Measurements from ENCODE around the gene ZNF700.
"Not testable (repeated sequence)": the region's sequence is repeated elsewhere in the genome, so short reads cannot be mapped to it uniquely, and the experiment has no call there.

ZNF700 gene

DNA sequence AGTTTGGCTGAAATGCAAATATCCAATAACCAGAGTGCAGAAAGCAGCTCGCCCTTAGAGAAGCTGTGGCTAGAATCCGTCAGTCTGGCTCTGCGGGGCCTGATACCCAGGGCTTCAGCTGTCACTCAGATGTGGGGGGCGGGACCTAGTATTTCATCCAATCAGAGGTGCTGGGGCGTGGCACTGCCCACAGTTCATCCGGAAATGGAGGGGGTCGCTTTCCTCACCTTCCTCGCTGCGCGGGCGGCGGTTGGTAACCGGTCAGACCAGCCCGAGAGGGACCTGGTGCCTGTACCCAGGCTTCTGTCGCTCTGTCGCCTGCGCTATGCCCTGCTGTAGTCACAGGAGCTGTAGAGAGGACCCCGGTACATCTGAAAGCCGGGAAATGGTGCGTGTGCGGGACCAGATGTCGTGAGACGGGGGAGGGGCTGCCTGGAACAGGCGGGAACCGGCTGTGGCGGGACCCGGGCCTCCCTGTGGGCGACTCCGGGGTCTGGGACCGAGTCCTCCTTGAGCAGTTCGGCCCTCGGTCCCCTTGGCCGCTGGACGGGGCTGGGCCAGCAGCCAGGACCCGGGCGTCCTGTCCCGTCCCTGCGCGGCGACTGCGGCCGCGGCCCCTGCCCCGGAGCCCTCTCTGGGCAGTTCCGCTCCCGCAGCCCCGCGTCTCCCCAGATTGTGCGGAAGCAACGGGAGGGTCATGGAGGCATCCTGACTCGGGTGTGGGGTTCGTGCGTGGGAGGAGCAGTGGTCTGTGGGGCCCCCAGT lies at the start of gene ZNF700:
TSS of gene ZNF700 (plus strand) at position 222 of the 765 bp plus-strand sequence. CDS start at position 326, 104 bp downstream.
- Histone ChIP-seq H3K36me3 (ENCODE audit: insufficient read depth, low read length) (no peaks in the 10 kb centered on the region), H3K4me1 (ENCODE audit: insufficient read depth, low read length) (peaks cover 15% of the 10 kb centered on the region), H3K27me3 (ENCODE audit: control insufficient read depth in 1 of 2, insufficient read depth in 2 of 2, low read length in 2 of 2) (no peaks in the 10 kb centered on the region), H3K9me3 (ENCODE audit: low read length) (no peaks in the 10 kb centered on the region), H3K27ac (ENCODE audit: low read depth, low read length) (peak within 1 kb of the TSS; percentile 93), H3K4me3 (ENCODE audit: low read depth in 1 of 2, low read length in 2 of 2) (peak within 1 kb of the TSS; percentile 33 to 88), H3K9ac (ENCODE audit: low read length) (peak within 1 kb of the TSS; percentile 78)

DNA sequence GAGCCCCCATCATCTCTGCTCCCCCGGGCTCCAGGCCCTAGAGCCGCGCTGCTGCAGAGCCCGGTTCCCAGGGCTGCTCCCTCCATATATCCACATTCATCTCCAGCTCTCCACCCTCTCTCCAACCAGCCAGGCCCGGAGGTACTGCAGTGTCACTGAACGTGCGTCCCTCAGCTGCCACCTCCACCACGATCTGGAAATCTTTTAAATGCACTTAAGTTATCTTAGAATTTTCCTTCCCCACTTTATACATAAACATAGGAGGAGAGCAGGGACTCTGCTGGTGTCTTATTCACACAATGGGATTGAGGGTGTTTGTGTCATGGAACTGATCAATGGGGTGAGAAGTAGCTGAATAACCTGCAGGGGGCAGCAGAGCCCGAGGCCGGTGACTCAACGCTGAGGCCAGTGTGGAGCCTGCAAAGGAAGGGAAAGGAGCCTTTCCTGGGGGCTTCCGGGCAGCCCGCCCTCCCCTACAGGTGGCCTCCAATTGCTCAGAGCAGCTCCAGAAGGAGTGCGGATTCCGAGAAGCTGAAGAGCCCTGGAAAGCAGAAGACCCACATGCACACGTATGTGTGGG lies 45.1 kb upstream of the ZNF700 start:
- not testable (repeated sequence) for H3K9me3 ChIP-seq (ENCODE audit: low read length); H3K9ac ChIP-seq (ENCODE audit: low read length); H3K27me3 ChIP-seq (ENCODE audit: control insufficient read depth in 1 of 2, insufficient read depth in 2 of 2, low read length in 2 of 2); H3K4me3 ChIP-seq (ENCODE audit: low read depth in 1 of 2, low read length in 2 of 2); H3K4me1 ChIP-seq (ENCODE audit: insufficient read depth, low read length); H3K27ac ChIP-seq (ENCODE audit: low read depth, low read length); H3K36me3 ChIP-seq (ENCODE audit: insufficient read depth, low read length)

DNA sequence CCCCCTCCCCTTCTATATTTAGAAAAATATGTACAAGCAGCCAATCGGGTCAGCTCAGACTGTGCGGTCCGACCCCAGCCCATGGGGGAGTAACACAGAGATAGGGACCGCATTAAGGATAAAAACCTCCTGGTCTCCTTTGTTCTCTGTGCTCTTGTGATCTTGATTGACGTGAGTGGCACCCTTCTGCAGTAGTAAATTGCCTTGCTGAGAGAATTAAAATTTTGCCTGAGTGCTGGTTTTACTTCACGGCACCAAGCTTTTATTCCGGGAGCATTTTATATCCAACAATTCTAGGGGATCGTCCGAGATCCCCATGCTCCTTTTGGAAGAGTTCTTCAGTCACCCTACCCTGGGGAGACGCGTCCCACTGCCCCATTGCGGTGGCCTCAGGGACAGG lies 44.3 kb upstream of the ZNF700 start:
- Histone ChIP-seq H3K9me3 (ENCODE audit: low read length) (no peaks in the 10 kb centered on the region), H3K9ac (ENCODE audit: low read length) (no peak overlapping the region), H3K36me3 (ENCODE audit: insufficient read depth, low read length) (no peaks in the 10 kb centered on the region), H3K4me1 (ENCODE audit: insufficient read depth, low read length) (peaks cover 7% of the 10 kb centered on the region), H3K27ac (ENCODE audit: low read depth, low read length) (no peak overlapping the region), H3K4me3 (ENCODE audit: low read depth in 1 of 2, low read length in 2 of 2) (peak overlapping the region in 1 of 2 donors; percentile 33), H3K27me3 (ENCODE audit: control insufficient read depth in 1 of 2, insufficient read depth in 2 of 2, low read length in 2 of 2) (no peaks in the 10 kb centered on the region)

DNA sequence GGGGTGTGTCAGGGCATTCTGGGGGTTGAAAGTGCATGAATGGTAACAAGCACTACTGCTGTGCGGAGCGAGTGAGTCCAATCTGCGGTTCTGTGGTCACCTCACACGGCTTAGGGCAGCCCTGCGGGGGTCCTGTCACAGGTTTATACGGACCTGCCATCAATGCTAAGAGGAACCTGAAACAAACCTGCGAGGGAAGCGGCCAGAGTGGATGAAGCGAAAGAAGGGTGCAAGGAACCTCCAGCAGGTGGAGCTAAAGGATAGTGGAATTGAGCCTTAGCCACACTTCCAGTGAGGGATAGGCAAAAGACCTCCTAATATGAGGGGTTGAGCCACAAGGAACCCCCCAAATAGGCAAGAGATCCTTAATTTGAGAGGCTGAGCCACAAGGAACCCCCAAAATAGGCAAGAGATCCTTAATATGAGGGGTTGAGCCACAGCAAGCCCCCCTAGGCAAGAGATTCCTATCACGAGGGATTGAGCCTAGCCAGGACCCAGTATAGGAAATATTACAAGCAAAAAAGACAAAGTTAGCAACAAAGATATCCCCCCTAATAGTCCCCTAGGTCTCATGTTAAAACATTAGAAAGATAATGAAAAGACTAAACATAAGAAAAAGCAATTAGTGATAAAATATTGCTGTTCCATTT lies 43.6 kb upstream of the ZNF700 start:
- no peaks in the 10 kb centered on the region for H3K27me3 ChIP-seq (ENCODE audit: control insufficient read depth in 1 of 2, insufficient read depth in 2 of 2, low read length in 2 of 2)

DNA sequence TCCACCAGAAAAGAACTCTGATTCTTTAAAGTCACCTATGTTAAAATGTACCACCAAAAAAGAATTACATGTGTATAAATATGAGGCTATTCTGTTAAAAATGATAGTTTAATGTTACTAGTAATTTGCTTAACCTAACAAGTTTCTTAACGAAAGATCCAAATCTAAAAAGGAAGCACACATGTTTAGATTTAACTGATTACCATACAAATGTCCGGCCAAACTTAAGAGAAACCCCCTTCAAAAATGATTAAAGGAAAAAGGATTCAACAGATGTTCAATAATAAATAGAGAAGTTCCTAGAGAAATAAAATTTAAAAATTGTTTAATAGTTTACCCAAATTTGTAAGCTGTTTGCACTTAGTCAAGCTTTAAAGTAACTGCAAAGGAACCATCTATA lies 42.3 kb upstream of the ZNF700 start:
- no peaks in the 10 kb centered on the region for H3K36me3 ChIP-seq (ENCODE audit: insufficient read depth, low read length)
- H3K27me3 ChIP-seq (ENCODE audit: control insufficient read depth in 1 of 2, insufficient read depth in 2 of 2, low read length in 2 of 2): no peaks in the 10 kb centered on the region
- H3K27ac ChIP-seq (ENCODE audit: low read depth, low read length): no peak overlapping the region
- H3K4me3 ChIP-seq (ENCODE audit: low read depth in 1 of 2, low read length in 2 of 2): no peak overlapping the region
- H3K9ac ChIP-seq (ENCODE audit: low read length): no peak overlapping the region
- H3K9me3 ChIP-seq (ENCODE audit: low read length): no peaks in the 10 kb centered on the region
- peaks cover 7% of the 10 kb centered on the region for H3K4me1 ChIP-seq (ENCODE audit: insufficient read depth, low read length)

More for the DNA sequence above, 43.6 kb upstream of the ZNF700 start:
- no peak overlapping the region for H3K9ac ChIP-seq (ENCODE audit: low read length)
- H3K27ac ChIP-seq (ENCODE audit: low read depth, low read length): no peak overlapping the region
- peaks cover 7% of the 10 kb centered on the region for H3K4me1 ChIP-seq (ENCODE audit: insufficient read depth, low read length)
- no peaks in the 10 kb centered on the region for H3K9me3 ChIP-seq (ENCODE audit: low read length)
- no peaks in the 10 kb centered on the region for H3K36me3 ChIP-seq (ENCODE audit: insufficient read depth, low read length)
- H3K4me3 ChIP-seq (ENCODE audit: low read depth in 1 of 2, low read length in 2 of 2): peak overlapping the region in 1 of 2 donors; percentile 33

DNA sequence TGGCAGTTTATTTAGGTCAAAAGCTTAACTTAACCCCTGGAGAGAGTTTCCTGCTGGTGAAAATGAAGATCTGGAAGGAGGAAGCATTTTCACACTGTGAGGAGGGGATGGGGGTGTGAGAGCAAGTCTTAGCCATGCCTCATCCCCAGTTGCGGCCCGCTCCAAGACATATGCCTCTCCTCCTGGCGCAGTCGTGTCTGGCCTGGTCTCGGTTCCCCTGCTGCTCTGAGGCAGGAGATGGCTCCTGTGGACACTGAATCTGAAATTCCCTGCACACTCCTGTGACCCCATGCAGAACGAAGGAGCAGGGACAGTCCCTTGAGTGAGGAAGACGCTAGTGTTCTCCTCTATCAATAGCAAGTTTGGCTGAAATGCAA lies 37.7 kb upstream of the ZNF700 start:
- H3K4me3 ChIP-seq (ENCODE audit: low read depth in 1 of 2, low read length in 2 of 2): peak overlapping the region; percentile 72 to 88
- H3K27ac ChIP-seq (ENCODE audit: low read depth, low read length): peak overlapping the region; percentile 87
- H3K9ac ChIP-seq (ENCODE audit: low read length): no peak overlapping the region

DNA sequence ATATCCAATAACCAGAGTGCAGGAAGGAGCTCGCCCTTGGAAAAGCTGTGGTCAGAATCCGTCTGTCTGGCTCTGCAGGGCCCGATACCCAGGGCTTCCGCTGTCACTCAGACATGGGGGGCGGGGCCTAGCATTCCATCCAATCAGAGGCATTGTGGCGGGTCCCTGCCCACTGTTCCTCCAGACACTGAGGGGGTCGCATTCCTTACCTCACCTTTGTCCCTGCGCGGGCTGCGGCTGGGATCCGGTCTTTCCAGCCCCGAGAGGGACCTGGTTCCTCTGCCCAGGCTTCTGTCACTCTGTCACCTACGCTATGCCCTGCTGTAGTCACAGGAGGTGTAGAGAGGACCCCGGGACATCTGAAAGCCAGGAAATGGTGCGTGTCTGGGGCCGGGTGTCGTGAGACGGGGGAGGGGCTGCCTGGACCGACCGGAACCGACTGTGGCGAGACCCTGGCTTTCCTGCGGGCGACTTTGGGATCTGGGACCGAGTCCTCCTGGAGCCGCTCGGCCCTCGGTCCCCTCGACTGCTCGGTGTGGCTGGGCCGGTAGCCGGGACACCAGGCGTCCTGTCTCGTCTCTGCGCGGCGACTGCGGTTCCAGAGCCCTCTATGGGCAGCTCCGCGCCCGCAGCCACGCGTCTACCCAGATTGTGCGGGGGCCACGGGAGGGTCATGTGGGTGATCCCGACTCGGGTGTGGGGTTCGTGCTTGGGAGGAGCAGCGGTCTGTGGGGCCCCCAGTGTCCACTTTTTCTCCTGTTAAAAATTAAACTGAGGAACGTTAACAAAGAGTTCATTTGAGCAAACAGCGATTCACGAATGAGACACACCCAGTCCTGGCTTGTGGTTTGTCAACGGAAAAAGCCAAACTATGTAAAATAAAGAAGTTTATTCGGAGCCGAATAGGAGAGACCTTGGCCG lies 37.0 kb upstream of the ZNF700 start, which contains the start of gene ZNF69:
TSS of gene ZNF69 (plus strand) at position 172 of the 921 bp plus-strand sequence. CDS start at position 314, 142 bp downstream.
- Histone ChIP-seq H3K4me1 (ENCODE audit: insufficient read depth, low read length) (peaks cover 5% of the 10 kb centered on the region), H3K36me3 (ENCODE audit: insufficient read depth, low read length) (no peaks in the 10 kb centered on the region), H3K9ac (ENCODE audit: low read length) (peak within 1 kb of the TSS; percentile 84), H3K27ac (ENCODE audit: low read depth, low read length) (peak within 1 kb of the TSS; percentile 87), H3K4me3 (ENCODE audit: low read depth in 1 of 2, low read length in 2 of 2) (peak within 1 kb of the TSS; percentile 72 to 88), H3K27me3 (ENCODE audit: control insufficient read depth in 1 of 2, insufficient read depth in 2 of 2, low read length in 2 of 2) (no peaks in the 10 kb centered on the region), H3K9me3 (ENCODE audit: low read length) (no peaks in the 10 kb centered on the region)

More for the DNA sequence above, 37.7 kb upstream of the ZNF700 start:
- Histone ChIP-seq H3K9me3 (ENCODE audit: low read length) (no peaks in the 10 kb centered on the region), H3K27me3 (ENCODE audit: control insufficient read depth in 1 of 2, insufficient read depth in 2 of 2, low read length in 2 of 2) (no peaks in the 10 kb centered on the region), H3K36me3 (ENCODE audit: insufficient read depth, low read length) (no peaks in the 10 kb centered on the region), H3K4me1 (ENCODE audit: insufficient read depth, low read length) (peaks cover 5% of the 10 kb centered on the region)

DNA sequence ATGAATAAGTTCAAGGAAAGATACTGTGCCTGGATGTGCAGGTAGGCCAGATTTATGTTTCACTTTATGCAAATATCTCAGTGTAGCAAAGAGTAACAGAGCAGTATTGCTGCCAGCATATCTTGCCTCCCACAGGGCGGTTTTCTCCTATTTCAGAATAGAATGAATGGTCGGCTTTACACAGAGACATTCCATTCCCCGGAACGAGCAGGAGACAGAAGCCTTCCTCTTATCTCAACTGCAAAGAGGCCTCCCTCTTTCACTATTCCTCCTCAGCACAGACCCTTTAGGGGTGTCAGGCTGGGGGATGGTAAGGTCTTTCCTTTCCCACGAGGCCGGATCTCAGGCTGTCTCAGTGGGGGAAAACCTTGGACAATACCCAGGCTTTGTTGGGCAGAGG lies 35.0 kb upstream of the ZNF700 start:
- not testable (repeated sequence) for H3K9ac ChIP-seq (ENCODE audit: low read length); H3K27me3 ChIP-seq (ENCODE audit: control insufficient read depth in 1 of 2, insufficient read depth in 2 of 2, low read length in 2 of 2); H3K4me1 ChIP-seq (ENCODE audit: insufficient read depth, low read length); H3K4me3 ChIP-seq (ENCODE audit: low read depth in 1 of 2, low read length in 2 of 2); H3K9me3 ChIP-seq (ENCODE audit: low read length); H3K27ac ChIP-seq (ENCODE audit: low read depth, low read length); H3K36me3 ChIP-seq (ENCODE audit: insufficient read depth, low read length)

DNA sequence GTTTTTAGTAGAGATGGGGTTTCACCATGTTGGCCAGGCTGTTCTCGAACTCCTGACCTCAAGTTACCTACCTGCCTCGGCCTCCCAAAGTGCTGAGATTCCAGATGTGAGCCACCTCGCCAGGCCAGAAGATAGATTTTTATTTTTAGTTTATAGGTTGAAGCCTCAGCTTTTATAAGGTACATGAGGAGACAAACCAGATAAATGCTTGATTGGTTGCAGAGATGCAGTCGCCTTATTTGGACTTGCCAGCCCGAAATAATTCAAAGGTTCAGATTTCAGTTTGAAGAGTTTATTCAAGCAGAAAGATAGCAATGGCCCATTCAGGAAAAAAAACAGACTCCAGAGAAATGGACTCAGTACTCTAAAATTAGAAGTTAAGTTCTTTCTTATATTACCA lies 34.3 kb upstream of the ZNF700 start:
- no peak overlapping the region for H3K4me3 ChIP-seq (ENCODE audit: low read depth in 1 of 2, low read length in 2 of 2)
- no peaks in the 10 kb centered on the region for H3K36me3 ChIP-seq (ENCODE audit: insufficient read depth, low read length)
- H3K27ac ChIP-seq (ENCODE audit: low read depth, low read length): no peak overlapping the region
- no peaks in the 10 kb centered on the region for H3K27me3 ChIP-seq (ENCODE audit: control insufficient read depth in 1 of 2, insufficient read depth in 2 of 2, low read length in 2 of 2)
- H3K9ac ChIP-seq (ENCODE audit: low read length): no peak overlapping the region
- no peaks in the 10 kb centered on the region for H3K9me3 ChIP-seq (ENCODE audit: low read length)
- peaks cover 5% of the 10 kb centered on the region for H3K4me1 ChIP-seq (ENCODE audit: insufficient read depth, low read length)

DNA sequence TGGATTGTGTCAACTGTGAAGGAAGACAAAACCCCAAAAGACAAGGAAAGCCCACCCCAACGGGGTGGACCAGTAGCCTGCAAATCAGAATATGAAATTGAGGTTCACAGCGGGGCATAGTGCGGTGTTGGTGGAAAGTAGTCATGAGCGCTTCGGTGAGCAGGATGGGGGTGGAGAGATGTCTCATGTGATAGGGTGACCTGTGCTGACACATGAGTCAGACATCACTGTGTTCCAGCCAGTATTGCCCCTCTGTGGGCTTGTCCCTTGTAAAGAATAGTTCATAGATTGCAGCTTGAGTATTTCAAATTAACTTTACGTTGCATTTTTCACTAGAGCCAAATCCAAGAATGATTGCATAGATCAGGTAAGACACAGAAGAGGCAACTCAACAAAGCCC lies 30.1 kb upstream of the ZNF700 start:
- Histone ChIP-seq H3K4me3 (ENCODE audit: low read depth in 1 of 2, low read length in 2 of 2) (no peak overlapping the region), H3K27me3 (ENCODE audit: control insufficient read depth in 1 of 2, insufficient read depth in 2 of 2, low read length in 2 of 2) (no peaks in the 10 kb centered on the region), H3K9me3 (ENCODE audit: low read length) (no peaks in the 10 kb centered on the region), H3K36me3 (ENCODE audit: insufficient read depth, low read length) (no peaks in the 10 kb centered on the region), H3K27ac (ENCODE audit: low read depth, low read length) (no peak overlapping the region), H3K9ac (ENCODE audit: low read length) (no peak overlapping the region), H3K4me1 (ENCODE audit: insufficient read depth, low read length) (no peaks in the 10 kb centered on the region)

DNA sequence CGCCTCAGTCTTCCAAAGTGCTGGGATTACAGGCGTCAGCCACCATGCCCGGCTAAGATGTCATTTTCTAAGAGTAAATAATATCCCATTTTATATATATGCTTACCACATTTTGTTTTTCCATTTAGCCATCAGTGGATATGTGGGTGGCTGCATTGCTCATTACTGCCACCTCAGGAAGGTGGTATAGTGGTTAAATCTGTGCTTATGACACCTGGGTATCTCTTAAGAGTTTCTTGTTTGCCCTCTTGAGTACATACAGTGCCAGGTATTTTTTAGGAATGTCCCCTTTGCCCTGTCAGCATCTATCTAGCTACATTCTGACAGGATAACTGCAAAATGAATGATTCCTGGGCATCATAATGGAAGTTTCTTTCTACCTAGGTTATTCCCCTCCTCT lies 22.7 kb upstream of the ZNF700 start:
- Histone ChIP-seq H3K4me3 (ENCODE audit: low read depth in 1 of 2, low read length in 2 of 2) (no peak overlapping the region), H3K36me3 (ENCODE audit: insufficient read depth, low read length) (peaks cover 17% of the 10 kb centered on the region), H3K9ac (ENCODE audit: low read length) (no peak overlapping the region), H3K4me1 (ENCODE audit: insufficient read depth, low read length) (no peaks in the 10 kb centered on the region), H3K27me3 (ENCODE audit: control insufficient read depth in 1 of 2, insufficient read depth in 2 of 2, low read length in 2 of 2) (no peaks in the 10 kb centered on the region), H3K27ac (ENCODE audit: low read depth, low read length) (no peak overlapping the region), H3K9me3 (ENCODE audit: low read length) (peaks cover 20% of the 10 kb centered on the region)
